ENCODE measurements around the gene AUH. TPM values are rescaled to one million over a fixed set of nuclear protein-coding genes. Genes with fewer than 3 reads are reported as not detected.

The AUH gene
- total RNA-seq, 2 donors from 2014 or later = 71.5 to 85.8 TPM

GRCh38 chr9:91298311-91298710 is 63.4 kb downstream of the AUH start:
- Mint-ChIP-seq H3K4me3 (no peak overlapping the region), H3K27ac (no peak overlapping the region), H3K4me1 (ENCODE audit: low read depth) (no peaks in the 10 kb centered on the region), H3K27me3 (ENCODE audit: low read depth) (no peaks in the 10 kb centered on the region), H3K9me3 (no peaks in the 10 kb centered on the region), H3K36me3 (ENCODE audit: insufficient read depth in 2 of 2) (peaks cover 22 to 45% of the 10 kb centered on the region in 2 donors)
- no peak for DNase-seq
- no peak for ATAC-seq (replicated peaks in 1 of 2)

DNA sequence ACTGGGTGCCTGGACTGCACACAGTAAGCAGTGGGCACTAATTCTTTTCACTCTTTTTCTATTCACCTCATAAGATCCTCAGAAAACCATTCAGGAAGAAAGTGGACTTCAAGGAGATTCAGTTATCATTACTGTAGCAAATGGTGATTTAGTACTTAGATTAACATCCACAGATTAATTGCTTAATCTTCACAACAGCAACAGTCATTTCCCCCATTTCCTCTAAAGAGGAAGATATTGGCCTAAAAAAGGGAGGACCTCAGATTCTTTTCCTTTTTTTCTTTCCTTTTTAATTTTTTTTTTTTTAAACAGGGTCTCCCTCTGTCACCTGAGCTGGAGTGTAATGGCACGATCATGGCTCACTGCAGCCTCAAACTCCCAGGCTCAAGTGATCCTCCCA is 64.4 kb downstream of the AUH start:
- no peak overlapping the region for H3K27ac Mint-ChIP-seq
- no peak for DNase-seq
- peaks cover 27 to 55% of the 10 kb centered on the region in 2 donors for H3K36me3 Mint-ChIP-seq (ENCODE audit: insufficient read depth in 2 of 2)
- no peaks in the 10 kb centered on the region for H3K27me3 Mint-ChIP-seq (ENCODE audit: low read depth)
- H3K9me3 Mint-ChIP-seq = no peaks in the 10 kb centered on the region
- ATAC-seq (replicated peaks in 1 of 2) = no peak
- H3K4me1 Mint-ChIP-seq (ENCODE audit: low read depth) = peaks cover 8% of the 10 kb centered on the region
- no peak overlapping the region for H3K4me3 Mint-ChIP-seq

DNA sequence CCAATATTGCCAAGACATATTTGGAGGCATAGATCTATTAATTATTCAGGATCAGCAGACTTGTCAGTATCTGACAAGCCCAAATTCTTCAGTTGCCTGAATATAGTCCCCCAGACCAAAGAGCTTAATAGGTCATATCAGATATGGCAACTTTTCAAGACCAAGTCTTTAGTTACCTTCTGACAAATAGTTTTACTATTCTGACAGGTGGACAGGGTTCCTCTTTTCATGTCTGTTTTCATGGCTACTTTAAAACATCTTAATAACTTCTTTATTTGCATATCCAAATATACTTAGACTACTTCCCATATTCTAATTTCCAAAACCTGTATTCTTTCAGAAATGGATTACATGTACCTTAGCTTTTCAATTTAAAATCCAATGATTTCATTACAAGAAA is 65.4 kb downstream of the AUH start:
- H3K4me3 Mint-ChIP-seq = no peak overlapping the region
- no peak overlapping the region for H3K27ac Mint-ChIP-seq
- H3K36me3 Mint-ChIP-seq (ENCODE audit: insufficient read depth in 2 of 2) = peaks cover 27 to 61% of the 10 kb centered on the region in 2 donors
- no peaks in the 10 kb centered on the region for H3K27me3 Mint-ChIP-seq (ENCODE audit: low read depth)
- ATAC-seq (replicated peaks in 1 of 2) = no peak
- H3K9me3 Mint-ChIP-seq = no peaks in the 10 kb centered on the region
- DNase-seq = no peak
- peaks cover 13% of the 10 kb centered on the region for H3K4me1 Mint-ChIP-seq (ENCODE audit: low read depth)

GRCh38 chr9:91295357-91295756 is 66.4 kb downstream of the AUH start:
- Mint-ChIP-seq H3K36me3 (ENCODE audit: insufficient read depth in 2 of 2) (peaks cover 29 to 60% of the 10 kb centered on the region in 2 donors), H3K27me3 (ENCODE audit: low read depth) (no peaks in the 10 kb centered on the region), H3K4me3 (no peak overlapping the region), H3K9me3 (no peaks in the 10 kb centered on the region), H3K27ac (no peak overlapping the region), H3K4me1 (ENCODE audit: low read depth) (peaks cover 20% of the 10 kb centered on the region)
- ATAC-seq (replicated peaks in 1 of 2) (no peak), DNase-seq (no peak)

DNA sequence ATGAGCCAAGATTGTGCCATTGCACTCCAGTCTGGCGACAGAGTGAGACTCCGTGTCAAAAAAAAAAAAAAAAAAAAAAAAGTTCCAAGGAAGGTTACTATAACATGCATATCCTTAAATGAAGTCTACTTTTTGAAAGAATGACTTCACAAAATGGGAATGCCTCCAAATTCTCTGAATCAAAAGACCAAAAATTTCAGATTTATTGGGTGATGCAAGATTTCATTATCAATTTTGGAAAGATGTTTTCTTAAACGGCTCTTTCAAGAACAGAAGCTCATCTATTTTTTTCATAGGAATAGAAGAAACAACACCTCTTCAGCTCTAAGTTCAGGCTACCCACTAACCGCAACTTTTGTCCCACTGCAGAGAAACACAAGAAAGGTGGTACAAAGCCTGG is 69.9 kb downstream of the AUH start:
- no peak for DNase-seq
- H3K36me3 Mint-ChIP-seq (ENCODE audit: insufficient read depth in 2 of 2) = peaks cover 19 to 49% of the 10 kb centered on the region in 2 donors
- peaks cover 20% of the 10 kb centered on the region for H3K4me1 Mint-ChIP-seq (ENCODE audit: low read depth)
- no peak overlapping the region for H3K27ac Mint-ChIP-seq
- H3K4me3 Mint-ChIP-seq = no peak overlapping the region
- no peaks in the 10 kb centered on the region for H3K9me3 Mint-ChIP-seq
- no peak for ATAC-seq (replicated peaks in 1 of 2)
- H3K27me3 Mint-ChIP-seq (ENCODE audit: low read depth) = no peaks in the 10 kb centered on the region

DNA sequence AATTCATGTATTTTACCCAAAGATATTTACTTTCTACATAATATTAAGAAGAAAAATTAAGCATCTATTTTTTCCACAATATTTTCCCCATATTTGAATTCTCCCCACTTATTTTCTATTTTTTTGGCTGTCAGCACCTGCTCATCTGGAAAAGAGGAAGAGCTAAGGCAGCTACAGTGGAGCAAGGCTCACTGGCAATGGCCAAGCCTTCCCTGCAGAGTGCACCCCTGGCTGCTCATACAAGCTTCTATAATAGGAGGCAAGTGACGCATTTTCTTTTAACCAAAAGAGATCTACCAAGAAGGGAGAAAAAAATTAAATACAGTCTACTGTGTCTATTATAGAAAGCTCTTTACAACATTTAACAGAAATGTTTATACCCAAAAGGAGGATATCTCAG is 72.5 kb downstream of the AUH start:
- DNase-seq (no peak), ATAC-seq (replicated peaks in 1 of 2) (no peak)
- H3K9me3 Mint-ChIP-seq = peaks cover 3 to 6% of the 10 kb centered on the region in 2 donors
- H3K4me1 Mint-ChIP-seq (ENCODE audit: low read depth) = peaks cover 36% of the 10 kb centered on the region
- no peak overlapping the region for H3K4me3 Mint-ChIP-seq
- H3K27ac Mint-ChIP-seq = peak overlapping the region; percentile 42
- no peaks in the 10 kb centered on the region for H3K27me3 Mint-ChIP-seq (ENCODE audit: low read depth)
- H3K36me3 Mint-ChIP-seq (ENCODE audit: insufficient read depth in 2 of 2) = peaks cover 18 to 43% of the 10 kb centered on the region in 2 donors

- peaks cover 17% of the 10 kb centered on the region for H3K4me1 Mint-ChIP-seq (ENCODE audit: low read depth)
- no peaks in the 10 kb centered on the region for H3K27me3 Mint-ChIP-seq (ENCODE audit: low read depth)
- H3K4me3 Mint-ChIP-seq = peak overlapping the region in 1 of 2 donors; percentile 69
- peaks cover 26 to 39% of the 10 kb centered on the region in 2 donors for H3K36me3 Mint-ChIP-seq (ENCODE audit: insufficient read depth in 2 of 2)
- DNase-seq (no peak), ATAC-seq (replicated peaks in 1 of 2) (peak in 1 of 2 donors; percentile 64)
- peak overlapping the region; percentile 87 for H3K27ac Mint-ChIP-seq
- peaks cover 5 to 6% of the 10 kb centered on the region in 2 donors for H3K9me3 Mint-ChIP-seq
Observed at GRCh38 chr9:91285729-91286353, 75.9 kb downstream of the AUH start.

DNA sequence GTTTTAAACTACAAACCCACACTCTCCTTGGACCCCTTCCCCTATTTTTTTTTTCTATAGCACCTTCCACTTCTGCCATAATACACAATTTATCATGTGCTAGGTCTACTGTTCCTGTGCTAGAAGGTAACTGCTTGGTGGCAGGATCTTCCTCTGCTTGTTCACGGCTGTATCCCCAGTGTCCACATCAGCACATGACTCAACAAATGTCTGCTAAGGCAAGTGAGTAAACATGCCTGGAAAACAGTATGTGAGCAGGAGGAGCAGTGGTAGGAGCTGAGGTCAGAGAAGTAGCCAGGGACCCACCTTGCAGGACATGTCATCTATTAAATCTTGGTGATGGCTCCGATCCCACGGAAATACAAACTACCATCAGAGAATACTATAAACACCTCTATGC is 79.4 kb downstream of the AUH start:
- H3K4me3 Mint-ChIP-seq = no peak overlapping the region
- no peak for DNase-seq
- ATAC-seq (replicated peaks in 1 of 2) = no peak
- peaks cover 5 to 6% of the 10 kb centered on the region in 2 donors for H3K9me3 Mint-ChIP-seq
- H3K27ac Mint-ChIP-seq = peak overlapping the region; percentile 12
- H3K4me1 Mint-ChIP-seq (ENCODE audit: low read depth) = peaks cover 16% of the 10 kb centered on the region
- no peaks in the 10 kb centered on the region for H3K27me3 Mint-ChIP-seq (ENCODE audit: low read depth)
- H3K36me3 Mint-ChIP-seq (ENCODE audit: insufficient read depth in 2 of 2) = peaks cover 29 to 38% of the 10 kb centered on the region in 2 donors

GRCh38 chr9:91279296-91280204 is 82.2 kb downstream of the AUH start:
- DNase-seq (no peak), ATAC-seq (replicated peaks in 1 of 2) (no peak)
- peaks cover 26% of the 10 kb centered on the region for H3K4me1 Mint-ChIP-seq (ENCODE audit: low read depth)
- H3K27me3 Mint-ChIP-seq (ENCODE audit: low read depth) = no peaks in the 10 kb centered on the region
- H3K27ac Mint-ChIP-seq = no peak overlapping the region
- peaks cover 3 to 4% of the 10 kb centered on the region in 2 donors for H3K9me3 Mint-ChIP-seq
- peaks cover 23 to 27% of the 10 kb centered on the region in 2 donors for H3K36me3 Mint-ChIP-seq (ENCODE audit: insufficient read depth in 2 of 2)
- no peak overlapping the region for H3K4me3 Mint-ChIP-seq

DNA sequence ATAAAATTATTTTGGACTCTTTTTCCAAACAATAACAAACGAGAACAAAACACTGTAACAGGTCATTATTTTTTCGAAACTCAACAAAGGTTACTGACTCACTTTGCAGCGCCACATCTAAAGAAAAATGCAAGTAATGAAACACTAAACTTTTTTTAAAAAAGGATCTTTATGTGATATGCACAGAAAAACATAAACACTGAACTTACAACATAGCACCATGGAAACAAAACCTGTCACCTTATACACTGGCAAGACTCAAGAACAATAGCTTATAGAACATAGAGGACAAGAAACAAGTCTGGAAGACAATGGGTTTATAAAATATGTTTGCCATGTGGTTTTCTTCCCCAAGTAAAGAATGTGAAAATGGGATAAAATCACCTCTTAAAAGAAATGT is 85.2 kb downstream of the AUH start:
- DNase-seq (no peak), ATAC-seq (replicated peaks in 1 of 2) (peak in 1 of 2 donors; percentile 35)
- Mint-ChIP-seq H3K4me1 (ENCODE audit: low read depth) (peaks cover 36% of the 10 kb centered on the region), H3K9me3 (no peaks in the 10 kb centered on the region), H3K27ac (peak overlapping the region; percentile 1), H3K4me3 (no peak overlapping the region), H3K36me3 (ENCODE audit: insufficient read depth in 2 of 2) (peaks cover 15% of the 10 kb centered on the region in 2 donors), H3K27me3 (ENCODE audit: low read depth) (no peaks in the 10 kb centered on the region)

DNA sequence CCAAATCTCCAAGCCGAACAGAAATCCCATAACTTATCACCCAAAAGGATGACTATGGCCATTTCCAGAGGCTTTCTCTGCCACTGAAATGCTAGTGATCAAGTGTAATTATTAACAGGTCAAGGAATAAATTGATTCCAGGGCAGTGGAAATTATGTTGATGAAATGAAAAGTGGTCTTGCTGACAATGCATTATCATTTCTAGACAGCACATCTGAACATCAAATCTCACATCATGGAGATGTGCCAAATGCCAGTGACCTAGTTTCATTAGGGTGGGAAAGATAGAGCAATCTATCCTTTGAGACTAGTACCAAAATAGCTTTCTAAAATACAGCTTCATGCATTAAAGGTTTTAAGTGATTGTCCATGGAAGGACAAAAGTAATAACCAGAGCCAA is 86.1 kb downstream of the AUH start:
- no peak overlapping the region for H3K4me3 Mint-ChIP-seq
- DNase-seq (no peak), ATAC-seq (replicated peaks in 1 of 2) (no peak)
- peaks cover 36% of the 10 kb centered on the region for H3K4me1 Mint-ChIP-seq (ENCODE audit: low read depth)
- H3K9me3 Mint-ChIP-seq = no peaks in the 10 kb centered on the region
- no peaks in the 10 kb centered on the region for H3K27me3 Mint-ChIP-seq (ENCODE audit: low read depth)
- H3K27ac Mint-ChIP-seq = peak overlapping the region; percentile 44
- peaks cover 7 to 12% of the 10 kb centered on the region in 2 donors for H3K36me3 Mint-ChIP-seq (ENCODE audit: insufficient read depth in 2 of 2)

- H3K27ac Mint-ChIP-seq = peak overlapping the region; percentile 83
- DNase-seq (no peak), ATAC-seq (replicated peaks in 1 of 2) (peak in 1 of 2 donors; percentile 53)
- H3K27me3 Mint-ChIP-seq (ENCODE audit: low read depth) = no peaks in the 10 kb centered on the region
- H3K4me3 Mint-ChIP-seq = peak overlapping the region in 1 of 2 donors; percentile 15
- H3K4me1 Mint-ChIP-seq (ENCODE audit: low read depth) = peaks cover 36% of the 10 kb centered on the region
- H3K36me3 Mint-ChIP-seq (ENCODE audit: insufficient read depth in 2 of 2) = peaks cover 7 to 12% of the 10 kb centered on the region in 2 donors
- no peaks in the 10 kb centered on the region for H3K9me3 Mint-ChIP-seq
Observed at GRCh38 chr9:91274949-91275492, 86.7 kb downstream of the AUH start.
